Right lung (tissue), 5 donors: ENCODE results near the gene RACGAP1. TPM values are rescaled to one million over a fixed set of nuclear protein-coding genes. Genes with fewer than 3 reads are reported as not detected.
"Not testable (repeated sequence)": the region's sequence is repeated elsewhere in the genome, so short reads cannot be mapped to it uniquely, and the experiment has no call there.

Experiments used
- DNase-seq, 2 donors: peaks; one replicate each; pipeline ENCODE4 v3.0.0-alpha.2; 2013
- polyA plus RNA-seq, 5 donors: library from polyadenylated mRNA; unstranded; fragments of 120-200 nt; gene quantifications; one replicate each; pipeline versions ENCODE4 v1.2.1 to v1.2.3, GENCODE V29; 2013; ENCODE audit warnings: inconsistent platforms in 1 of 5, low replicate concordance in 1 of 5; ENCODE audit not compliant: insufficient read length in 5 of 5, insufficient read depth in 1 of 5

RACGAP1 gene
- polyA plus RNA-seq, 5 donors, result 33.4 to 80.0 (median 54.5) TPM

DNA sequence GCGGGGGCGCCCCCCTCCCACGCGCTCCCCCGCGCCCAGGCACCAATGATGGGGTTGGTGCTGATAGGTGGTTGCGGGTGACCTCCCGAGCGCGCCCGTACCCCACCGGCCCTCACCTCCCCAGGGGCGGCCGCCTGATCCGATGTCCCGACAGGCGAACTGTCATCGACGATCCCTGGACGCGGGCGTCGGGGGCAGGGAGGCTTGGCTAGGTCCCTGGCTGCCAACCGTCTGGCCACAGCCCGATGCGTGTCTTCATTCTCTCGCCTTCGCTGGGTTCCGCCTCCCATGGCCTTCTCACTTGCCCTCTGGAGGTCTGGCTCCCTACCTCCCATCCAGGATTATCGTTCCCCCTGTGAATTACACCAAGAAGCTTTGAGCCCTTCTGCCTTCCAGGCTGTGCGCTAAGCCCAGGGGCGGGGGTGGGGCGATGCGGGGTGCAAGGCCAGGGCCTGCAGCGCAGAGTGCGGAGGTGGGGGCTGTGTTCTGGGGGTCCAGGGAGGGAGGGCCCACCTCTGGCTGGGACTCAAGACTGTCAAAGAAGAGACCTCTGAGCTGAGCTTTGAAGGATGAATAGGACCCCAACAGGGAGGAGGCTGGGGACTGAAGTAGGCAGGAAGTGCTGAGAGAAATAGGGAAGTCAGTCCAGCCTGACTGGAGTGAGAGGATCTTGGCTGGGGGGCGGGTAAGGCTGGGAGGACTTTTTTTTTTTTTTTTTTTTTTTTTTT, 7.7 kb upstream of the RACGAP1 start:
- no peak for DNase-seq

DNA sequence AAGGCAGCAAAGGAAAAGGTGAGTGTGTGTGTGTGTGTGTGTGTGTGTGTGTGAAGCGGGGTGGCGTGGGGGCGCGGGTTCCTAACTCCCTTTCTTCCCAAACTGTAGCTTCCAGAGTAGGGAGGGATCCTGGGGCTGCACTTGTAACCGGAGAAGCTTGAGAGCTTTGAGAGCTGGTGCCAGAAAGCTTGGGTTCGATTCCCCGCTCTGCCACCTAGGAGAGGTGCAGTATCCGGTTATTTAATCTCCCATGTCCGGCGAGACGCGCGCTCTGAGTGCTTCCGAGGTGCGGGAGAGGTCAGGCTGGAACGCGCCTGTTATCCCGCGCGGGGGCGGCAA, 7.2 kb upstream of the RACGAP1 start:
- DNase-seq, result no peak

DNA sequence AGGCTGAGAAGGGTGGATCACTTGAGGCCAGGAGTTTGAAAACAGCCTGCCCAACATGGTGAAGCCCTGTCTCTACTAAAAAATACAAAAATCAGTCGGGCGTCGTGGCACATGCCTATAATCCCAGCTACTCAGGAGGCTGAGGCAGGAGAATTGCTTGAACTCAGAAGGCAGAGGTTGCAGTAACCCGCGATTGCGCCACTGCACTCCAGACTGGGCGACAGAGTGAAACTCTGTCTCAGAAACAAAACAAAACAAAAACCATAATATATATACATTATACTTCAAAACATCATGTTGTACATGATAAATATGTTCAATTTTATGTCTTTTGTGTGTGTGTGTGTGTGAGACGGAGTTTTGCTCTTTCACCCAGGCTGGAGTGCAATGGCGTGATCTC, 5.2 kb upstream of the RACGAP1 start:
- DNase-seq, result not testable (repeated sequence)

DNA sequence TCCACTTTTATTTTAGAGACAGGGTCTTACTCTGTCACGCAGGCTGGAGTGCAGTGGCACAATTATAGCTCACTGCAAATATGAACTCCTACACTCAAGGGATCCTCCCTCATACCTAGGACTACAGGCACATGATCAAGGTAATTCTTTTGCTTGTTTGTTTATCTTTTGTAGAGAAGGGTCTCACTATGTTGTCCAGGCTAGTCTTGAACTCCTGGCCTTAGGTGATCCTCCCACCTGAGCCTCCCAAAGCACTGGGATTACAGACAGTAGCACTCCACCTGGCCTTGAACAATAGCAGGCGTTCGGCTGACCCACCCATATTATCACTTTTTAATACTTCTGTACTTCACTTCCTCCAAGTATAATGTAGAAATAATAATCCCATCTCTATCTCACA, 1.4 kb upstream of the RACGAP1 start:
- DNase-seq, result no peak

DNA sequence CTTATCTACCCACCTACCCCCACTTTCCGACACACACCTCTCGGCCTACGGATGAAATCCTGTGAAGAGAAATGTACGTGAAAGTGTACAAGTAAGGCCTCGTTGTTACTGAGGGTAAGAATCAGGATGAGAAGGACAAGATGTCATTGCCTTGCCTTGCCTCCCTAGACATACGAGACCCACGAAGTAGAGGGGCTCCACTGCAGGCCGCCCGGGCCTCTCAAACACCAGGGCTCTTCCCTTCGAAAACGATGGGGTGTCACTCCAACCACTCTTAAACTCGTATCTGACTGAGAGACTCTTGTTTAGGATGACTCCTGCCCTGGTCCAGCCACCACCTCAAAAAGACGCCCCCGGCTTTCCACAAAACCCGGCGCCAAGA, 498 bp downstream of the RACGAP1 start:
- DNase-seq, result no peak

DNA sequence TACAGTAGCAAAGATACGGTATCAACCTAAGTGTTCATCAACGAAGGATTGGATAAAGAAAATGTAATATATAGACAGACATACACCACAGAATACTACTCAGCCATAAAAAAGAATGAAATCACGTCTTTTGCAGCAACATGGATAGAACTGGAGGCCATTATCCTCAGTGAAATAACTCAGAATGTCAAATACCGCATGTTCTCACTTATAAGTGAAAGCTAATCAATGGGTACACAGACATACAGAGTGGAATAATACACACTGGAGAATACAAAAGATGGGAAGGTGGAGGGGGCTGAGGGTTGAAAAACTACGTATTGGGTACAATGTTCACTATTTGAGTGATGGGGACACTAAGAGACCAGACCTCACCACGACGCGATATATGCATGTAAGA, 1.1 kb downstream of the RACGAP1 start:
- no peak for DNase-seq

DNA sequence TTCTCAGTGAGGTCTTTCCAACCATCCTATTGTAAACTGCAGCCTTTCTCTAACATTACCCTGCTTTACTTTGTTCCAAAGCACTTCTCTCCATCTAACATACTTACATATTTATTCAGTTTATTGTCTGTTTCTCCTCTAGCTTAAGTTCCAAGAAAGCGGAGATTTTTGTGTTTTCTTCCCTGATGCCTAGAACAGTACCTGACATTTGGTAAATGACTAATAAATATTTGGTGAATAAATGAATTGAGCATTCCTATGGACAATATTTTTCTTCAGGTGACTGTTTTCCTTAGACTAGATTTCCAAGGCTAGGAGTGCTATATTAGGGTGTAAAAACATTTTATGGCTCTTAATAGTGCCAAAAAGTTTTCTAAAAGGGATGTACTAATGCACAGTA, 2.4 kb downstream of the RACGAP1 start:
- no peak for DNase-seq

DNA sequence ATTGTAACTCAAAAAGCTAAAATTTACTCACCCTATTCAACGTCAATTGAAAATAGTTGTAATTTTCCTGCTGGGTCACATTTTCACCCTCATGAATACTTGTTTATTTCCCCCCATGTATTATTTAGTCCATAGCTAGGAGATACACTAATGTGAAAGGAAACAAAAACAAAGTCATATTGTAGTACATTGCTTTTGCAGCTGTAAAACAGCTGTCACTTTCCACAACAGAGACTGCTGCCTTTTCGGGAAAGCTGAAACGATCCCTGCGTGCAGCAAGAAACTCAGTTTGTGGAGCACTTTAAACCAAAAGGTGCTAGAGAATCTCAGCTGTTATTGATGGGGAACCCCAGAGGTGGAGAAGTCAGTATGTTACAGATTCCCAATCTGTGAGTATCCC, 4.3 kb downstream of the RACGAP1 start:
- DNase-seq, result peak; percentile 79 to 81

DNA sequence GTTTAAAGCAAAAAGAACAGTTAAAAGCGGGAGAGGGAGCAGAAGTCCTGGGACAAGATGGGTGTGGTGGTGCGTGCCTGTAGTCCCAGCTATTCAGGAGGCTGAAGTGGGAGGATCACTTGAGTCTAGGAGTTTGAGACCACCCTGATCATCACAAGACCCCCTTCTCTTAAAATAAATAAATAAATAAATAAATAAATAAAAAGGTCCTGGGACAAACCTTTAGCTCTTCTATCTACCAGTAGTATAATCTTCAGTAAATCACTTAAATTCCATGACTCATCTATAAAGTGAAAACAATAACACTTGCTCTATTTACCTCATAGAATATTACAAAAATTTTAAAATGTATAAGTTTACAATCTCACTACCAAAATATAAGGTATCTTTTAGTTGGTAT, 5.8 kb downstream of the RACGAP1 start:
- no peak for DNase-seq

DNA sequence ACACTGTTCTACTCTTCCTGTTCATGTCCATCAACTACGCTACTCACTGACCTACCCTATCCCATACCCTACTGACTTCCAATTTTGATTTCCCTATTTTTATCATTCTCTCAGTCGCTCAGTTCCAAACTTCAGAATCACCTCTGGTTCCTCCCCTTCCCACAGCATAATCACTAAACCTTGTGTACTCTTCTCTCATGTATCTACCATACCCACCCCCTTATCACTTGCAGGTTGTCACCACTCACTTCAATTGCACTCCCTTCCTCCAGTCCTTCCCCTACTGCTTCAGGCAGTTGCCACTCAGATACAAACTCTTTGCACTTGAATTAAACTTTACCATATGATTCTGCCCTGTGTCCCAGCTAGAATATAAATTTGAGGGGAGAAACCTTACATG, 6.3 kb downstream of the RACGAP1 start:
- DNase-seq, result no peak

DNA sequence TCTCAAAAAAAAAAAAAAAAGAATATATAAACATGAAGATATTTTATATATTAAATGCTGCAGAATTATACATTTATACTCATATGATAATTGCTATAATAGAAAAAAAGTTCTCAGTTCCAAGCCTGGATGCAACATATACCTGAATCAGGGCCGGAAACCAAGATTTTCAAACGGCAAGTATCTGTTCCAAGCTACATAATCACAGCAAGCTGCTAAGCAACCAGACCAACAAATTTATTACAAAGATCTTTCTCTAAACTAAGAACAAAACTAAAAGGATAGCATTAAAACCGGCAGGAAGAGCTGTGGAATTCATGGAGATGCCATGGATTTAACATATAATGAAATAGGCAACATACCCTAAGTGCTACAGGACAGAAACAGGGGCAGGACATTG, 7.1 kb downstream of the RACGAP1 start:
- no peak for DNase-seq

DNA sequence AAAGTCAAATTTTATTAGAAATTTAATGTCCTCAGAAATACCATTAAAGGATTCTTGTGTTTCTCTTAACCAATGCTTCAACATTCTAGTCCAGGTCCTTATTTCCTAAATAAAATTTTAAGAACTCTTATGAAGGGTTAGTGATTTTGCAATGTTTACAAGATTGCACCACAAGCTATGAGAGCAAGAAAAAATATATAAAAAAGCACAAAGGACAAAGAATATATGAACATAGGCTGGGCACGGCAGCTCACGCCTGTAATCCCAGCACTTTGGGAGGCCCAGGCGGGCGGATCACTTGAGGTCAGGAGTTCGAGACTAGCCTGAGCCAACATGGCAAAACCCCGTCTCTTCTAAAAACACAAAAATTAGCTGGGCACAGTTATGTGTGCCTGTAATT, 7.7 kb downstream of the RACGAP1 start:
- peak; percentile 66 to 75 for DNase-seq

DNA sequence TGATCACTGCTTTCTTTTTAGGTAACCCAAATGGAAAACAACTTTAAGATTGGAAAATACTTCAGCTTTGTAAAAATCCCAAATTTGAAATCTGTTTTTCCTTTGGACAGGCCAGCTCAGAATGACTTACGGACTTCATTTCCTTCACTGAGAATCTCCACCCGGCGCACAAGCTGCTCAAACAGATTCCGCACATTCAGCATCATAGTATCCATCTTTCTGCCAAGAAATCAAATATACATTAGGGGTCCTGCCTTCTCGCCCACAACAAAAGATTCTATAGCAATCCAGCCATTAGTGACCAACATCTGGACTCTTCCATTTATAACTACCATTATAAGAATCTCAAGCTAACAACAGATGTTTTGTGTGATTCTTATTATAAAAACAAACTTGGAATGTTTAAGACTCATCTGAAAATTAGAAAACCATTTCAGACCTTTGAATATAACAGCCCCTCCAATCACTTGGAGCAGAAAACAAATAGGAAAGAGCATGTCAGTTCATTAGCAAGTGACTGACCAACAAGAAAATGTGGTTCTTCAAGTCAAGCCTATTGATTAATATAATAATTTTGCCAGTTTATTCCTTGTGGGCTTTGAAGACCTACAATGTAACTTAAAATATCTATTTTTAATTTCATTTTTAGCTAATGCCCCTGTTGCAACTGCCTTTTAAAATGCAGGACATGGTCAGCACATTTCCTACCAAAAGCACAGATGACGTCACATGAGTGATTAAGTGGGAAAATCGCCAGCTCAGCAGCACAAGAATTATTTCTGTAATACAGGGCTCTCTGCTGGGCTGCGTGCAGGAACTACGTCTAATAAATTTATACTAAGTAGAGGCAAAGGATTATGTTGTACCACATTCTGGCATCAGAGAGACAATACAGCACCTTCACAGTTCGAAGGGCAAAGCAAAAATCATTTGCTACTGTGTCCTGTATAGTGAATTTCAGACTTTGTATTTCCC, 8.5 kb downstream of the RACGAP1 start:
- DNase-seq, result peak; percentile 89 to 92

DNA sequence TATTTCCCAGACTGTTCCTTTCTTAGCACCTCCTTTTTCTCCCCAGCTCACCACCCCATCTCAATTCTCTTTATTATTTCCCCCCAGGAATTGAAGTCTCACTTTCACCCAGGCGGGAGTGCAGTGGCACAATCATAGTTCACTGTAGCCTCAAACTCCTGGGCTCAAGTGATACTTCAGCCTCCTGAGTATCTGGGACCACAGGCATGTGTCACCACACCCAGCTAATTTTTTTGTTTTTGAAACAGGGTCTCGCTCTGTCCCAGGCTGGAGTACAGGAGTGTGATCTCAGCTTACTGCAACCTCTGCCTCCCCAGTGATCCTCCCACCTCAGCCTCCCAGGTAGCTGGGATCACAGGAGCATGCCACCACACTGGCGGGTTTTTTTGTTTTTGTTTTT, 11.0 kb downstream of the RACGAP1 start:
- DNase-seq, result no peak

DNA sequence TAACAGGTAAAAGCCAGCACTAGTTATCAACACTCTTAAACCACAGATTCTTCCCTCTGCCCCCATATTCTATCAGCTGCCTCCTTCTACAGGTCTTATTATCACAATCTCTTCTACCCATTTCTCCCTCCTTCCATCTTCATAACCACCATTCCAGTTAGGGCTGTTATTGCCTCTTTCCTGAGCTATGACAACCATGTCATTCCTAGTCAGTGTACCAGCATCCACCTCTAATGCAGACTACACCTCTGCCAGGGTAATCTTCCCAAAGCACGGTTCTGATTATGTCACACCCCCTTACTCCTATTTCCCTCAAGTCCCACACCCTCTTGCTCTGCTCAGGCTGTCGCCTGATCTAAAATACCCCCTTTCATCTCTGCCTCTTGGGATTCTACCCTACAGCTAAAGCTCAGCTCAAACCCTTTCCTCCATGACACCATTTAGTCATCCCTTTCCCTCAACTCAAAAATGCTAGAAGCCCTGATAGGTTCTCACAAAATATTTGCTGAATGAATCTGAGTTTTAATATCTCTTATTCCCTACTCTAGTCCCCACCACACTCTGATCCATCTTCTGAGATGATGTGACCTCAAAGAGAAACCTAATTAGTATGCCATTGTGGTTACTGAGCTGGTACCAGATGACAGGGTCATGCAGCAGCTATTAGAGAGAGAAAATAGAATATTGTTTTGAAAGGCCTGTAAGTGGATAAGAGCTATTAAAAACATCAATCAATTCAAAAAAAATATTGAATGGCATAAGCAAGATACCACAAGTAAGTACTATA, 11.7 kb downstream of the RACGAP1 start:
- no peak for DNase-seq

DNA sequence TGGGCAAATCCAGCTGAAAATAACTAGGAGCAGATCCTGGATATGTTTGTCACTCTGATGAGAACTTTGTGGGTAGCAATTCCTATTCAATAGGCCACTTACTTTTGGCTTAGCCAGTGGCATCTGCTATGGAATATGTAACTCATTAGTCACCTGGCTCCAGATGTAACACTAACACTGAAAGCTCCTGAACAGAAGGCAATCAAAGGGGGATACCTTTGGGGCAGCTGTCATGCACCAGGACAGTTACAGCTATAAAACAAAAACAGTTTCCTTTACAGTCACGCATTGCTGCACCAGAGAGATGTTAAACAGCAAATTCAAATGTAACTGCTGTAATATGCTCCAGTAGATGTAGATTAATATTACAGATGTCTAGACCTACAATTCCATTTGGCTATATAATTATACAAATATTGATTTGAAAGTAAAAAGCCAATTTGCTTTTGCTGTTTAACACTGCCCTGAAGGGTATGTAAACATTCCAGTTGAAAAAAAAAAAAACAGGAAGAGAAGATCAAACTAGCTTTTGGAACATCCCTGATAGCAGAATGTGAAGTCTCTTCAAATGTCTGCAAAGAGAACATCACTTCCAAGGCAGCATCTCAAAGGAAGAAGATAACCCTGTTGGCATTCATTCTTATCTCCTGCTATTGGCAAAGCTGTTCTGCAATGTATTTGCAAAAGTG, 18.4 kb downstream of the RACGAP1 start:
- no peak for DNase-seq

DNA sequence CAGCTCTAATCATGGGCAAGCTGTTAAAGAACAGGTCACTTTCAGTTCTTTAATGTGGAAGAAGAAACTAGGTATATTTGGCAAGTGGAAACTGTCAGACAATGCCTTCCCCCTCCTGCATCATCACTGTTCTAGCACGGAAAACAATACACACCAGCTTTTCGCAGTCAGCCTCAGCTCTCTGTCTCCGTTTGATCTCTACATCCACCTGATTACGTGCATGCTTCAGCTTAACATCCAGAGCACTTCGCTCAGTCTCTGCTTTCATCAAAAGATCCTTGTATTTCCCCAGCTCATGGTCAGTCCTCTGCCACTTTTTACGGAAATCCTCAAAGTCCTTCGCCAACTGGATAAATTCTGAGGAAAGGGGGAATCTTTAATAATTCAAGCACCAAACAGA, 19.0 kb downstream of the RACGAP1 start:
- DNase-seq, result no peak

DNA sequence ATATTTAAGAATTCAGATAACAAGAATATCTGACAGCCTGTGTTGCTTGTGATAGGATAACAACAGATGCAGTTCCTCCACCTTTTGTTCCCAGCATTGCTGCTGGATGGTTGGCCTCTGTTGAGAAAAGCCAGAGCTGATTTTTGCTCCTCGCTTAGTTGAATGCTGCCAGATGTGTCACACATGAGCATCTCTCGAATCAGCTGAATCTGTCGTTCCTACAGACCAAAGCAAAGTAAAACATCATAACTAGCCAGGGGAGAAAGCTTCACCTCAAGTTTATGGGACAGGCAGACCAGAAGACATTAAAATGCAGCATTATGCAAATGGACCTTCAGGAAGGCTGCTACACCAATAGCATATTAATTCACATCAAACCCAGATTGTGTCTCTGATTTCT, 20.1 kb downstream of the RACGAP1 start:
- no peak for DNase-seq

DNA sequence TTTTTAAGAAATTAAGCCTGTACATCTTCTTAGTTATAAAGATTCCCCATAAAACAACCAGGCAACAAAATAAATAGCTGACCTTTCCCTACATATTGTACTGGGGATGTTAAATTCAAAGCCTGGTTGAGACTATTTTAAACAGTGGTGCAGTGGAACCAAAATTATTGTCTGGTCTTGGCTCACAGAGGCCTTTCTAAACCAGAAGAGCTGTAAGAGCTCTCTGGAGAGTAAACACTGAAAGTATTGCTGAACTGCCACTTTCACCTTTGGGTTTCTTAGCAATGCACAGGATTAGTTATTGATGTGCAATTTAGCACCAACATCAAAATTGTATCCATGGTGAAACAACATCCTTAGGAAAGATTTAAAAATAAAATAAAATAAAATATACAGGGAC, 20.6 kb downstream of the RACGAP1 start:
- DNase-seq, result no peak

DNA sequence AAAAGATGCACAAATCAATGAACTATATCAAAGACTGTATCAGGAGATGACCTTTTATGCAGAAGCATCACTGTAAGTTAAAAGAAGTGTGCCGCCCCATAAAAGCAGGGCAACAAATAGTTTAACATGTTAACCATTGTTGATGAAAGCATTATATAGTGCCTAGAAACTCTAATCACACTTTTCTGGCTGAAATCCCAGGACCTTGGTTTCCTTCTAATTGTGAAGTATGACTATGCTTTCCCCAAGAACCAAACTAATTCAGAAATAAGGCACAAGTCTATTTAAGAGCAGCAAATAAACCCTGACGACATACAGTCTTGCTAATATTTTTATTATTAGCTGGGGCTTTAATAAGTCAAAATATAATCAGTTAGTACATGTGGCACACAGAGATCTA, 21.7 kb downstream of the RACGAP1 start:
- no peak for DNase-seq

DNA sequence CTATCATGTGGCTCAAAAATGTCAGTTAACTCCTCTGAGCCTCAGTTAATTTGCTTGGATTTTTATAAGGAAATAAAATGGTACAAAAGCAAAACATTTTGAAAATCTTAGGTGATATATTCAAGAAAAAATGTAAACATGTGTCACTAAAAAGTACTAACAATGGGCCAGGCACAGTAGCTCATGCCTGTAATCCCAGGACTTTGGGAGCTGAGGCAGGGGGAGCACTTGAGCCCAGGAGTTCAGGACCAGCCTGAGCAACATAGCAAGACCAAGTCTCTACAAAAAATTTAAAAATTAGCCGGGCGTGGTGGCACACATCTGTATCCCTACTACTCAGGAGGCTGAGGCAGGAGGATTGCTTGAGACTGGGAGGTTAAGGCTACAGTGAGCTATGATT, 26.8 kb downstream of the RACGAP1 start:
- DNase-seq, result no peak

DNA sequence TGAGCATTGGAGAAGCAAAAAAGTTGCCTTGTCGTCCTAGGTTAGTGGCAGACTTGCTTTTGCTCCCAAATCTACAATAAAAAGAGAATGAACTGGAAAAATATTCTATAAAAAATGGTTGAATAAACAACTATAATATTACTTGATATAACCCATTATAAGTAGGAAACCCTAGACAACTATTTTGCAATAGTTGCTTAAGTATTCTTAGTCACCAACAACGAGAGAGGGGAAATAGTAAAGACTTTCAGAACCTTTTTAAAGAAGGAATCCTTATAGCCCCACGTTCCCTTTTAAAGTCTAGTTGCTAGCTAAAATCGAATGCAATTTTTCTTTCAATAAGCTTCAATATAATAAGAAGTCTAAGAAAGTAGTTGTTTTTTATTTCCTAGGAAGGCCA, 35.0 kb downstream of the RACGAP1 start:
- no peak for DNase-seq
